BLaER1 treated with 17β-estradiol and CSF1 and Interleukin-3, amounts not matched to agents 10 nM and 100 nM (cell line): ENCODE data around the gene FUCA1.

Source experiments
- H3K27ac ChIP-seq, 11 experiments: shearing (Covaris generic); formaldehyde crosslinking; 2 replicates each; pipeline ENCODE4 v1.8.1; 2022
- H3K27me3 ChIP-seq, 11 experiments: shearing (Covaris generic); formaldehyde crosslinking; 2 replicates each; pipeline ENCODE4 v1.8.1; 2022
- H3K36me3 ChIP-seq, 11 experiments: shearing (Covaris generic); formaldehyde crosslinking; 2 replicates each; pipeline ENCODE4 v1.8.1; 2022
- H3K4me1 ChIP-seq, 10 experiments: shearing (Covaris generic); formaldehyde crosslinking; 2 replicates each; pipeline ENCODE4 v1.8.1; 2022
- H3K4me2 ChIP-seq, 11 experiments: shearing (Covaris generic); formaldehyde crosslinking; 2 replicates each; pipeline ENCODE4 v1.8.1; 2022
- H3K4me3 ChIP-seq, 10 experiments: shearing (Covaris generic); formaldehyde crosslinking; 2 replicates each; pipeline ENCODE4 v1.8.1; 2022
- H3K9ac ChIP-seq, 11 experiments: shearing (Covaris generic); formaldehyde crosslinking; 2 replicates each; pipeline ENCODE4 v1.8.1; 2022
- H3K9me3 ChIP-seq, 11 experiments: shearing (Covaris generic); formaldehyde crosslinking; replicated peaks in 1 of 11; 2 replicates each; pipeline ENCODE4 v1.8.1; 2022
- H4K20me1 ChIP-seq, 11 experiments: shearing (Covaris generic); formaldehyde crosslinking; 2 replicates each; pipeline ENCODE4 v1.8.1; 2022
- Cebpa-rat ChIP-seq, 11 experiments: shearing (Covaris generic); IDR thresholded peaks; 2 replicates each; pipeline ENCODE4 v1.8.1; 2022

Gene FUCA1

GRCh38 chr1:23825076-23825761 is 42.9 kb downstream of the FUCA1 start, which contains the start of gene HMGCL:
Gene HMGCL (minus strand): TSS chr1:23825429. CDS start chr1:23825415, 14 bp downstream.
- TF ChIP-seq Cebpa-rat (IDR thresholded peaks at IDR 0.05): no peak
- Histone ChIP-seq H3K36me3 (peaks cover 0 to 6% (median 1%) of the 10 kb centered on the region in 11 experiments; a peak in 10 of 22 replicates), H3K4me1 (peaks cover 17 to 32% (median 21%) of the 10 kb centered on the region in 10 experiments), H3K27me3 (no peaks in the 10 kb centered on the region), H3K4me3 (peak within 1 kb of the TSS; percentile 74 to 96 (median 92)), H3K4me2 (peak within 1 kb of the TSS; percentile 80 to 96 (median 93)), H4K20me1 (peaks cover 0 to 18% (median 0%) of the 10 kb centered on the region in 11 experiments; a peak in 2 of 22 replicates), H3K9me3 (no peaks in the 10 kb centered on the region), H3K9ac (peak within 1 kb of the TSS; percentile 95 to 99 (median 98)), H3K27ac (peak within 1 kb of the TSS; percentile 94 to 99 (median 98))

GRCh38 chr1:23824711-23825075 is 43.4 kb downstream of the FUCA1 start:
- peaks cover 0 to 23% (median 0%) of the 10 kb centered on the region in 11 experiments; a peak in 2 of 22 replicates for H4K20me1 ChIP-seq
- H3K27ac ChIP-seq: peak overlapping the region; percentile 94 to 99 (median 98)
- peaks cover 17 to 33% (median 21%) of the 10 kb centered on the region in 10 experiments for H3K4me1 ChIP-seq
- peak overlapping the region; percentile 74 to 96 (median 92) for H3K4me3 ChIP-seq
- H3K4me2 ChIP-seq: peak overlapping the region; percentile 80 to 96 (median 93)
- no peak for TF ChIP-seq Cebpa-rat (IDR thresholded peaks at IDR 0.05)
- H3K9ac ChIP-seq: peak overlapping the region; percentile 95 to 99 (median 98)
- no peaks in the 10 kb centered on the region for H3K27me3 ChIP-seq
- H3K9me3 ChIP-seq: no peaks in the 10 kb centered on the region
- peaks cover under 1 to 11% (median 6%) of the 10 kb centered on the region in 11 experiments; a peak in 14 of 22 replicates for H3K36me3 ChIP-seq

GRCh38 chr1:23823767-23824166 is 44.3 kb downstream of the FUCA1 start:
- H3K27me3 ChIP-seq: no peaks in the 10 kb centered on the region
- H3K4me3 ChIP-seq: peak overlapping the region in 6 of 10 experiments; percentile 74 to 95 (median 90); a peak in 5 of 20 replicates
- no peaks in the 10 kb centered on the region for H3K9me3 ChIP-seq
- H4K20me1 ChIP-seq: peaks cover 0 to 23% (median 0%) of the 10 kb centered on the region in 11 experiments; a peak in 2 of 22 replicates
- H3K27ac ChIP-seq: no peak overlapping the region; a peak in 1 of 22 replicates
- TF ChIP-seq Cebpa-rat (IDR thresholded peaks at IDR 0.05): no peak
- H3K4me2 ChIP-seq: peak overlapping the region; percentile 80 to 96 (median 93)
- peak overlapping the region in 5 of 11 experiments; percentile 96 to 99 (median 99); a peak in 5 of 22 replicates for H3K9ac ChIP-seq
- H3K36me3 ChIP-seq: peaks cover 8 to 21% (median 13%) of the 10 kb centered on the region in 11 experiments; a peak in 17 of 22 replicates
- peaks cover 17 to 33% (median 21%) of the 10 kb centered on the region in 10 experiments for H3K4me1 ChIP-seq

GRCh38 chr1:23817633-23818032 is 50.5 kb downstream of the FUCA1 start:
- Histone ChIP-seq H3K4me3 (no peak overlapping the region), H4K20me1 (peaks cover 0 to 23% (median 0%) of the 10 kb centered on the region in 11 experiments; a peak in 2 of 22 replicates), H3K4me2 (peak overlapping the region in 3 of 11 experiments; percentile 7 to 45 (median 16); a peak in 3 of 22 replicates), H3K36me3 (peaks cover 57 to 82% (median 69%) of the 10 kb centered on the region in 11 experiments), H3K9me3 (no peaks in the 10 kb centered on the region), H3K27me3 (no peaks in the 10 kb centered on the region), H3K9ac (peak overlapping the region in 3 of 11 experiments; percentile 15 to 25 (median 21); a peak in 3 of 22 replicates), H3K27ac (0 out of 22 replicates have a peak overlapping the region, but pooled peaks of 1 of the 11 experiments have one; percentile 37), H3K4me1 (peaks cover 0 to 27% (median 7%) of the 10 kb centered on the region in 10 experiments; a peak in 10 of 20 replicates)
- no peak for TF ChIP-seq Cebpa-rat (IDR thresholded peaks at IDR 0.05)

GRCh38 chr1:23816906-23817305 is 51.2 kb downstream of the FUCA1 start:
- H3K36me3 ChIP-seq: peaks cover 57 to 89% (median 75%) of the 10 kb centered on the region in 11 experiments
- H4K20me1 ChIP-seq: peaks cover 0 to 20% (median 0%) of the 10 kb centered on the region in 11 experiments; a peak in 2 of 22 replicates
- H3K4me1 ChIP-seq: peaks cover 0 to 27% (median 7%) of the 10 kb centered on the region in 10 experiments; a peak in 10 of 20 replicates
- no peak for TF ChIP-seq Cebpa-rat (IDR thresholded peaks at IDR 0.05)
- H3K27me3 ChIP-seq: no peaks in the 10 kb centered on the region
- peak overlapping the region in 5 of 11 experiments; percentile 5 to 25 (median 15); a peak in 3 of 22 replicates for H3K9ac ChIP-seq
- peak overlapping the region in 5 of 11 experiments; percentile 11 to 45 (median 16); a peak in 7 of 22 replicates for H3K4me2 ChIP-seq
- peak overlapping the region in 2 of 11 experiments; percentile 21 to 37; a peak in 3 of 22 replicates for H3K27ac ChIP-seq
- no peaks in the 10 kb centered on the region for H3K9me3 ChIP-seq
- H3K4me3 ChIP-seq: no peak overlapping the region

GRCh38 chr1:23816361-23816760 is 51.7 kb downstream of the FUCA1 start:
- Histone ChIP-seq H3K27ac (peak overlapping the region in 1 of 11 experiments; percentile 37; a peak in 1 of 22 replicates), H3K9me3 (no peaks in the 10 kb centered on the region), H3K4me2 (peak overlapping the region in 1 of 11 experiments; percentile 45; a peak in 1 of 22 replicates), H3K36me3 (peaks cover 57 to 95% (median 75%) of the 10 kb centered on the region in 11 experiments), H4K20me1 (peaks cover 0 to 16% (median 0%) of the 10 kb centered on the region in 11 experiments; a peak in 2 of 22 replicates), H3K4me3 (no peak overlapping the region), H3K9ac (0 out of 22 replicates have a peak overlapping the region, but pooled peaks of 2 of the 11 experiments have one; percentile 8 to 25), H3K4me1 (peaks cover under 1 to 29% (median 10%) of the 10 kb centered on the region in 10 experiments; a peak in 17 of 20 replicates), H3K27me3 (no peaks in the 10 kb centered on the region)
- TF ChIP-seq Cebpa-rat (IDR thresholded peaks at IDR 0.05): no peak

GRCh38 chr1:23814016-23814415 is 54.1 kb downstream of the FUCA1 start:
- Histone ChIP-seq H3K4me2 (no peak overlapping the region), H4K20me1 (no peaks in the 10 kb centered on the region; a peak in 2 of 22 replicates), H3K4me3 (no peak overlapping the region), H3K27me3 (no peaks in the 10 kb centered on the region), H3K9me3 (no peaks in the 10 kb centered on the region), H3K9ac (no peak overlapping the region), H3K27ac (no peak overlapping the region), H3K4me1 (peaks cover 17 to 45% (median 26%) of the 10 kb centered on the region in 10 experiments), H3K36me3 (peaks cover 51 to 78% (median 62%) of the 10 kb centered on the region in 11 experiments)
- no peak for TF ChIP-seq Cebpa-rat (IDR thresholded peaks at IDR 0.05)

- Histone ChIP-seq H3K27ac (peak overlapping the region in 6 of 11 experiments; percentile 3 to 62 (median 46); a peak in 10 of 22 replicates), H3K9ac (peak overlapping the region in 4 of 11 experiments; percentile 2 to 45 (median 32); a peak in 7 of 22 replicates), H3K36me3 (peaks cover 22 to 67% (median 37%) of the 10 kb centered on the region in 11 experiments), H3K4me1 (peaks cover 19 to 49% (median 37%) of the 10 kb centered on the region in 10 experiments), H3K9me3 (no peaks in the 10 kb centered on the region), H3K4me3 (no peak overlapping the region), H3K4me2 (peak overlapping the region; percentile 17 to 83 (median 50); a peak in 18 of 22 replicates), H3K27me3 (no peaks in the 10 kb centered on the region), H4K20me1 (no peaks in the 10 kb centered on the region)
- TF ChIP-seq Cebpa-rat (IDR thresholded peaks at IDR 0.05): no peak
These were observed 57.1 kb downstream of the FUCA1 start for GRCh38 chr1:23810818-23811540.
